Heart right ventricle (tissue), 16 donors: ENCODE results near the gene PTPRN2. TPM values are rescaled to one million over a fixed set of nuclear protein-coding genes. Genes with fewer than 3 reads are reported as not detected.

Experiments
- ATAC-seq, 8 donors: fragments of 200-7000 bp; cut with Tn5 transposase; one replicate each; pipeline ENCODE4 v1.9.1; 2020; ENCODE audit warnings: mild to moderate bottlenecking in 8 of 8, moderate library complexity in 8 of 8, moderate number of reproducible peaks in 1 of 8
- DNase-seq, 2 donors: peaks; one replicate each; pipeline ENCODE4 v3.0.0-alpha.2; 2020
- H3K27ac ChIP-seq, 10 donors: fragments of 200-600 bp; sonication (generic) in 2 of 10; one replicate each; pipeline versions ENCODE4 v1.5.0 to v1.8.0; 2020 to 2022; ENCODE audit warnings: mild to moderate bottlenecking in 3 of 10
- H3K27me3 ChIP-seq, 7 donors: fragments of 200-600 bp; one replicate each; pipeline ENCODE4 v1.8.0; 2021 to 2022; ENCODE audit warnings: mild to moderate bottlenecking in 2 of 7
- H3K36me3 ChIP-seq, 9 donors: fragments of 200-600 bp; sonication (generic) in 1 of 9; one replicate each; pipeline versions ENCODE4 v1.5.0 to v1.8.0; 2020 to 2022; ENCODE audit warnings: mild to moderate bottlenecking in 2 of 9
- H3K4me1 ChIP-seq, 9 donors: fragments of 200-600 bp; sonication (generic) in 1 of 9; one replicate each; pipeline versions ENCODE4 v1.5.0 to v1.8.0; 2020 to 2022; ENCODE audit warnings: mild to moderate bottlenecking in 4 of 9
- H3K4me3 ChIP-seq, 10 donors: fragments of 200-600 bp; sonication (generic) in 2 of 10; one replicate each; pipeline versions ENCODE4 v1.5.0 to v1.8.0; 2020 to 2022; ENCODE audit warnings: mild to moderate bottlenecking in 7 of 10, moderate library complexity in 2 of 10
- H3K9me3 ChIP-seq, 11 donors: fragments of 200-600 bp in 10 of 11; sonication (generic) in 2 of 11; one replicate each; pipeline versions ENCODE4 v1.5.0 to v1.8.0; 2013 to 2022; ENCODE audit warnings: mild to moderate bottlenecking in 2 of 11, control low read depth in 1 of 11, moderate library complexity in 1 of 11
- CTCF ChIP-seq, 9 donors: fragments of 200-600 bp; sonication (generic) in 2 of 9; IDR thresholded peaks; one replicate each; pipeline versions ENCODE4 v1.5.0 to v1.8.0; 2021 to 2022; ENCODE audit warnings: antibody characterized with exemption in 9 of 9, mild to moderate bottlenecking in 5 of 9, moderate library complexity in 1 of 9
- WGBS, 2 donors: extraction: QIAGEN DNeasy Blood & Tissue Kit; methylation state at CpG; one replicate each; pipeline ENCODE4 v1.1.7; 2013; ENCODE audit warnings: inconsistent platforms in 1 of 2; 5-methylcytosine and 5-hydroxymethylcytosine counted together
- intact Hi-C, 10 donors: fragments of 100-400 bp; cut with DNase I; formaldehyde crosslinking; loops; one replicate each; pipeline versions ENCODE4 v1.11.1 to v1.14.2; 2022
- polyA plus RNA-seq, 2 donors: library from polyadenylated mRNA; stranded (reverse); fragments of 200-250 nt; gene quantifications; one replicate each; pipeline ENCODE4 v1.2.3, GENCODE V29; 2013
- total RNA-seq, 10 donors: library from RNA; stranded (reverse); fragmentation: NEBNext Ultra II Directional in 3 of 10; extraction: Animal tissue kit (Norgen Biotek cat#: 25700) in 3 of 10; gene quantifications; one replicate each; pipeline versions ENCODE4 v1.2.1 to v1.2.4, GENCODE V29; 2021 to 2023
- donor health status: Arrhythmogenic right ventricular cardiomyopathy.
- donor health status: ischemic (EF 13 %, LVEDD 7.1; RV severe dilation, severe dysfunction).
- donor health status: healthy with polysubstance abuse.
- donor health status: DM: no; HTN: yes; CAD: no.
- donor health status: DM: no; HTN: no; CAD: no.
- donor health status: ischemic (EF 25% LVEDD 6.9; RV normal size, moderate dysfunction).
- donor health status: ischemic (EF 25% LVEDD 5.7; RV mildly dilated, moderate dysfunction).
- donor health status: healthy.
- donor health status: DM: yes; HTN: yes; CAD: no.
- donor health status: Ischemic cardiomyopathy.
- donor health status: ischemic (EF 35%, LVEDD 5.7; RV mildly dilated, moderate dysfunction).
- donor health status: nonischemic (EF 11% LVEDD 7.7; RV severe dilation, severe dysfunction).
- donor health status: DM: yes; HTN: yes; CAD: no.
- donor health status: PGD.
- donor health status: ischemic (EF 29% LVEDD 5.4; RV normal size, mild dysfunction).
- donor health status: nonischemic (EF 23%, LVEDD 6.1; RV moderate dilation, normal function).

The PTPRN2 gene
- total and polyA plus RNA-seq, 12 donors = 0.82 to 1.8 (median 1.3) TPM

GRCh38 chr7:158606129-158606528, 18.5 kb upstream of the PTPRN2 start:
- no peaks in the 10 kb centered on the region for H3K4me1 ChIP-seq
- intact Hi-C loops = loop anchor here in 1 of 10 donors (5.0 kb wide), 1 partner anchor 389 kb away; no protein-coding TSS in a partner anchor
- no peak overlapping the region for H3K4me3 ChIP-seq
- peaks cover 0 to 9% (median 0%) of the 10 kb centered on the region in 9 donors for H3K36me3 ChIP-seq
- no peak for TF ChIP-seq CTCF (IDR thresholded peaks at IDR 0.05)
- WGBS, 2 donors = 76 to 80% methylated on average over 4 of the region's 4 CpGs
- H3K9me3 ChIP-seq = no peaks in the 10 kb centered on the region
- no peak overlapping the region for H3K27ac ChIP-seq
- no peak for ATAC-seq
- no peaks in the 10 kb centered on the region for H3K27me3 ChIP-seq
- no peak for DNase-seq

- Histone ChIP-seq H3K4me3 (no peak overlapping the region), H3K36me3 (peaks cover 0 to 9% (median 0%) of the 10 kb centered on the region in 9 donors), H3K27me3 (no peaks in the 10 kb centered on the region), H3K4me1 (no peaks in the 10 kb centered on the region), H3K27ac (no peak overlapping the region), H3K9me3 (no peaks in the 10 kb centered on the region)
- intact Hi-C loops = no loop called here
- TF ChIP-seq CTCF (IDR thresholded peaks at IDR 0.05) = no peak
- WGBS, 2 donors = 89 to 91% methylated on average over 23 of the region's 23 CpGs
- no peak for DNase-seq
- no peak for ATAC-seq
These were observed 16.4 kb upstream of the PTPRN2 start for GRCh38 chr7:158603773-158604755.

- Histone ChIP-seq H3K4me1 (no peaks in the 10 kb centered on the region), H3K27me3 (no peaks in the 10 kb centered on the region), H3K4me3 (no peak overlapping the region), H3K9me3 (no peaks in the 10 kb centered on the region), H3K36me3 (peaks cover 0 to 9% (median 0%) of the 10 kb centered on the region in 9 donors), H3K27ac (no peak overlapping the region)
- DNase-seq (no peak), ATAC-seq (no peak)
- 88 to 91% methylated on average over 22 of the region's 22 CpGs for WGBS, 2 donors
- no peak for TF ChIP-seq CTCF (IDR thresholded peaks at IDR 0.05)
- intact Hi-C loops = no loop called here
These were observed 15.5 kb upstream of the PTPRN2 start for GRCh38 chr7:158602905-158603772.

GRCh38 chr7:158602041-158602440, 14.4 kb upstream of the PTPRN2 start:
- Histone ChIP-seq H3K27ac (no peak overlapping the region), H3K4me1 (no peaks in the 10 kb centered on the region), H3K9me3 (no peaks in the 10 kb centered on the region), H3K4me3 (no peak overlapping the region), H3K27me3 (no peaks in the 10 kb centered on the region), H3K36me3 (no peaks in the 10 kb centered on the region)
- no peak for ATAC-seq
- TF ChIP-seq CTCF (IDR thresholded peaks at IDR 0.05) = no peak
- intact Hi-C loops = no loop called here
- no peak for DNase-seq
- 98 to 99% methylated on average over 7 of the region's 7 CpGs for WGBS, 2 donors
